ENCODE measurements around the gene SPAG6. TPM values are rescaled to one million over a fixed set of nuclear protein-coding genes. Genes with fewer than 3 reads are reported as not detected.

Gene SPAG6
- total RNA-seq, 6 donors from 2014 or later = 0.74 to 44.1 (median 8.7) TPM

DNA sequence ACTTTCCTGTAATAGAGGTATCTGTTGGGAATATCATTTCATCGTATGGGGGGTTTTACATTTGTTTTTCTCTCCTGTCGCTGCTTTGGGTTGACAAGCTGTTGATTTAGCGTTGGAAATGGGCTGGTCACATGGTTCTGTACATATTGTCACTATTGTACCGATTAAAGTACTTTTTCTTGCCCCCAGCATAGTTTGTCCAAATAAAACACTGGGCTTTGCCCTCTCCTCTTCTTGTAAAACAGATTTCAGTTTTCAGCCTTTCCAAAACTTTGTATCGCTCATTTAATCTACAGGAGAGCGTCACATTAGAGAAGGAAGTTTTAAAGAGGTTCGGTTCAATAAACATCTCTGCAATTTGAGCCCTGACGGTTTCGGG, 20.4 kb upstream of the SPAG6 start:
- WGBS, 2 donors = 3 to 5% methylated on average over 9 of the region's 9 CpGs
- DNase-seq = no peak

DNA sequence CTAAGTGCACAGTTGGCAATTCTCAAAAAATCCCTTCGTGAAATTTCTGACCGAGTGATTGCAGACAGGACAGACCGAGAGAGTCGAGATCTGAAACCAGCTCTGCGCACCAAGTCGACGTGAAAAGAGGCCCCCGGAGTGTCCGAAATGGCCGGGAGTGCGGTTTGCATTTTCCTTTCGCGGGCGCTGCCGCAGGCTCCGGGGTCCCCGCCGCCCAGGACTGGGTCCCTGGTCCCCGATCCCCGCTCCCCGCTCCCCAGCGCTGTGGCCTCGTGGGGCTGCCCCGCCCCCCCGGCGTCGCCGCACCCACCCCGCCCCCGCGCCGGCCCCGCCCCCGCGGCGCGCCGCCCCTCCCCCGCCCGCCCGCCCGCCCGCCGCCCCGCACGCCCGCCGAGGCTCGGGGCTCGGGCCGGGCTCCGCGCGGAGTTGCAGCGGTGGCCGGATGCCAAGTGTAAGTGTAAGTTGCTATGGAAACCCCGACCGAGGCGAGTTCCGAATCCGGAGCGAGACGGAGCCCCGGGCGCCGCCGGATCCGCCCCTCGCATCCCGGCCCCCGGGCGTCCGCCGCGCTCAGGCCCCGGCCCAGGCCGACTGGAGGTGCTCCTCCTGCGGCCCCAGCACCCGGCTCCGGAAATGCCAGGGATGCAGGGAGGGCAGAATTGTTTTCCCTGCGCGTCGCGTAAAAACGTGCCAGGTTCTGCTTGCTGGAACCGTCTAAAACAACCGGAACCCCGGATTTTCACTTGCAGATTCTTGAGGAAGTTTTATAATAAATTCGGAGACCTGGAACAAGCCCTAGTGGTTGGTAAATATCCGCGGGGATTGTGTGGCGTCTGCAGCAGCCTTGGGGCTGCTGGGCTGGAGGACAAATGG, 19.8 kb upstream of the SPAG6 start:
- H3K4me3 ChIP-seq = peak overlapping the region; percentile 61 to 73 (median 68)
- WGBS, 2 donors = 1 to 8% methylated on average over 13 to 25 of the region's 92 CpGs
- TF ChIP-seq POLR2AphosphoS5 (IDR thresholded peaks at IDR 0.05) = peak in 1 of 2 donors; percentile 16
- TF ChIP-seq POLR2A (IDR thresholded peaks at IDR 0.05) = peak in 1 of 4 donors; percentile 19
- TF ChIP-seq EP300 (IDR thresholded peaks at IDR 0.05) = no peak
- TF ChIP-seq, protein P1, sequence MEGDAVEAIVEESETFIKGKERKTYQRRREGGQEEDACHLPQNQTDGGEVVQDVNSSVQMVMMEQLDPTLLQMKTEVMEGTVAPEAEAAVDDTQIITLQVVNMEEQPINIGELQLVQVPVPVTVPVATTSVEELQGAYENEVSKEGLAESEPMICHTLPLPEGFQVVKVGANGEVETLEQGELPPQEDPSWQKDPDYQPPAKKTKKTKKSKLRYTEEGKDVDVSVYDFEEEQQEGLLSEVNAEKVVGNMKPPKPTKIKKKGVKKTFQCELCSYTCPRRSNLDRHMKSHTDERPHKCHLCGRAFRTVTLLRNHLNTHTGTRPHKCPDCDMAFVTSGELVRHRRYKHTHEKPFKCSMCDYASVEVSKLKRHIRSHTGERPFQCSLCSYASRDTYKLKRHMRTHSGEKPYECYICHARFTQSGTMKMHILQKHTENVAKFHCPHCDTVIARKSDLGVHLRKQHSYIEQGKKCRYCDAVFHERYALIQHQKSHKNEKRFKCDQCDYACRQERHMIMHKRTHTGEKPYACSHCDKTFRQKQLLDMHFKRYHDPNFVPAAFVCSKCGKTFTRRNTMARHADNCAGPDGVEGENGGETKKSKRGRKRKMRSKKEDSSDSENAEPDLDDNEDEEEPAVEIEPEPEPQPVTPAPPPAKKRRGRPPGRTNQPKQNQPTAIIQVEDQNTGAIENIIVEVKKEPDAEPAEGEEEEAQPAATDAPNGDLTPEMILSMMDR (IDR thresholded peaks at IDR 0.05) = peak in 1 of 6 experiments; percentile 17

More for the DNA sequence above, 20.4 kb upstream of the SPAG6 start:
- H3K4me3 ChIP-seq = peak overlapping the region; percentile 61 to 73 (median 68)
- no peak for ATAC-seq (ENCODE audit: low FRiP score in 2 of 2)
- H3K27me3 ChIP-seq = peaks cover 0 to 3% (median 1%) of the 10 kb centered on the region in 4 donors
- peaks cover 0 to 31% (median 16%) of the 10 kb centered on the region in 4 donors for H3K36me3 ChIP-seq
- H3K4me1 ChIP-seq = peaks cover 24 to 40% (median 38%) of the 10 kb centered on the region in 4 donors
- TF ChIP-seq POLR2A (IDR thresholded peaks at IDR 0.05) (no peak), POLR2AphosphoS5 (IDR thresholded peaks at IDR 0.05) (no peak), EP300 (IDR thresholded peaks at IDR 0.05) (no peak)
- TF ChIP-seq, protein P1 (IDR thresholded peaks at IDR 0.05) = no peak
- H3K9me3 ChIP-seq = no peaks in the 10 kb centered on the region
- peak overlapping the region in 2 of 4 donors; percentile 30 to 84 for H3K27ac ChIP-seq

DNA sequence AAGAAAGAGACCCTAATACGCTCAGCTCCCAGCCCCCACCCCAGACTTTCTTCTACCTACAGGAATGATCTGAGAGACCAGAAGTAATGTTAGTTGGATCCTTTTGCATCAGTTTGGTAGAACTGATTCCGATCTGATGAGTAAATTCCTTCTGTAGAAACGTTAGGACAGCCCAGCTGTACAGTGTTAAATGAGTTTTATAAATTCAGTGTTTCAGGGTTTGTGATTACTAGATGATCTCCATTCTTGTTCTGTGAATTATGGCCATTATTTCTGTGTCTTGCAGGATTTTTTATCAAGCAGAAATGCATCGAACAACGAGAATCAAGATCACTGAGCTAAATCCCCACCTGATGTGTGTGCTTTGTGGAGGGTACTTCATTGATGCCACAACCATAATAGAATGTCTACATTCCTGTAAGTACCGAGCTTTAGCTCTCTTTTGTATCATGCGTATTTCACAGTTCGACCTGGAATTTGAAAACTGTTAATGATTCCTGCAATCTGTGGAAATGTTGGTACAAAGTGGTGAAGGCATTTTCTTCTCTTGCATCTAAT, 19.1 kb upstream of the SPAG6 start:
- Histone ChIP-seq H3K36me3 (peaks cover 0 to 37% (median 17%) of the 10 kb centered on the region in 4 donors), H3K27ac (peak overlapping the region in 3 of 4 donors; percentile 37 to 84 (median 65)), H3K4me1 (peaks cover 23 to 36% (median 35%) of the 10 kb centered on the region in 4 donors), H3K9me3 (no peaks in the 10 kb centered on the region), H3K4me3 (peak overlapping the region; percentile 47 to 73 (median 68)), H3K27me3 (peaks cover 0 to 3% (median 1%) of the 10 kb centered on the region in 4 donors)
- WGBS, 2 donors = 70% methylated on average over 8 of the region's 8 CpGs
- ATAC-seq (ENCODE audit: low FRiP score in 2 of 2) (no peak), DNase-seq (no peak)
- TF ChIP-seq POLR2A (IDR thresholded peaks at IDR 0.05) (no peak), EP300 (IDR thresholded peaks at IDR 0.05) (no peak), POLR2AphosphoS5 (IDR thresholded peaks at IDR 0.05) (no peak)
- TF ChIP-seq, protein P1 (IDR thresholded peaks at IDR 0.05) = no peak

More for the DNA sequence above, 19.8 kb upstream of the SPAG6 start:
- Histone ChIP-seq H3K27ac (peak overlapping the region; percentile 37 to 84 (median 60)), H3K27me3 (peaks cover 0 to 3% (median 1%) of the 10 kb centered on the region in 4 donors), H3K4me1 (peaks cover 23 to 36% (median 35%) of the 10 kb centered on the region in 4 donors), H3K36me3 (peaks cover 0 to 37% (median 17%) of the 10 kb centered on the region in 4 donors), H3K9me3 (no peaks in the 10 kb centered on the region)
- ATAC-seq (ENCODE audit: low FRiP score in 2 of 2) (peak; percentile 68 to 75), DNase-seq (peak; percentile 73 to 93)

DNA sequence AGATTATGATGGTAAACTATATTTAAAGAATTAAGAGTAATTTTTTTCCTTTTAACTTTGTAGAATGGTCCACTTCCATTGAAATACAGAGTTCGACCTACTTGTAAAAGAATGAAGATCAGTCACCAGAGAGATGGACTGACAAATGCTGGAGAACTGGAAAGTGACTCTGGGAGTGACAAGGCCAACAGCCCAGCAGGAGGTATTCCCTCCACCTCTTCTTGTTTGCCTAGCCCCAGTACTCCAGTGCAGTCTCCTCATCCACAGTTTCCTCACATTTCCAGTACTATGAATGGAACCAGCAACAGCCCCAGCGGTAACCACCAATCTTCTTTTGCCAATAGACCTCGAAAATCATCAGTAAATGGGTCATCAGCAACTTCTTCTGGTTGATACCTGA, 16.1 kb upstream of the SPAG6 start:
- TF ChIP-seq, protein P1 (IDR thresholded peaks at IDR 0.05) = no peak
- TF ChIP-seq POLR2AphosphoS5 (IDR thresholded peaks at IDR 0.05) (no peak), POLR2A (IDR thresholded peaks at IDR 0.05) (no peak), EP300 (IDR thresholded peaks at IDR 0.05) (no peak)
- Histone ChIP-seq H3K9me3 (peaks cover 0 to 4% (median 0%) of the 10 kb centered on the region in 4 donors), H3K4me3 (no peak overlapping the region), H3K36me3 (peaks cover 0 to 37% (median 17%) of the 10 kb centered on the region in 4 donors), H3K27me3 (peaks cover 0 to 4% (median 2%) of the 10 kb centered on the region in 4 donors), H3K4me1 (peaks cover 19 to 31% (median 22%) of the 10 kb centered on the region in 4 donors), H3K27ac (no peak overlapping the region)
- no peak for DNase-seq
- WGBS, 2 donors = 94 to 96% methylated on average over 3 of the region's 3 CpGs
- ATAC-seq (ENCODE audit: low FRiP score in 2 of 2) = no peak

Measured in upper lobe of left lung (tissue), 6 donors.